Keratinocyte (primary cell): ENCODE results near the gene PSAPL1. TPM values are rescaled to one million over a fixed set of nuclear protein-coding genes. Genes with fewer than 3 reads are reported as not detected.

Experiments used
- DNase-seq: peaks from one replicate; pipeline ENCODE4 v3.0.0-alpha.2; 2011; ENCODE audit warnings: low read depth, missing footprints, low spot score
- FAIRE-seq: peaks from 2 replicates; lab custom pipeline; 2011; peaks lifted over from hg19 to GRCh38; lab: Jason Lieb, UNC
- H2AFZ ChIP-seq: 2 replicates; pipeline ENCODE4 v1.6.0; 2012; ENCODE audit warnings: low read length, control low read depth, inconsistent platforms; ENCODE audit not compliant: control insufficient read depth
- H3K27ac ChIP-seq: 2 replicates; pipeline ENCODE4 v1.5.1; 2011; ENCODE audit warnings: low read length; ENCODE audit not compliant: control insufficient read depth, insufficient read depth
- H3K27me3 ChIP-seq: 3 replicates; pipeline ENCODE4 v1.6.0; 2011; ENCODE audit warnings: low read length; ENCODE audit not compliant: control insufficient read depth, insufficient read depth; ENCODE audit errors: extremely low read depth
- H3K36me3 ChIP-seq, 2 experiments: 2 replicates in 1 of 2; 3 replicates in 1 of 2; pipeline ENCODE4 v1.5.1; 2011; ENCODE audit warnings: low read length in 2 of 2, mild to moderate bottlenecking in 1 of 2; ENCODE audit not compliant: control insufficient read depth in 2 of 2, insufficient read depth in 2 of 2; ENCODE audit errors: extremely low read depth in 1 of 2
- H3K4me1 ChIP-seq: 3 replicates; pipeline ENCODE4 v1.5.1; 2011; ENCODE audit warnings: low read length; ENCODE audit not compliant: control insufficient read depth, insufficient read depth; ENCODE audit errors: extremely low read depth
- H3K4me2 ChIP-seq: 3 replicates; pipeline ENCODE4 v1.6.0; 2011; ENCODE audit warnings: low read depth, low read length; ENCODE audit not compliant: control insufficient read depth, insufficient read depth; ENCODE audit errors: extremely low read depth
- H3K4me3 ChIP-seq, 3 experiments: fragments of 200-600 bp in 1 of 3; sonication (generic) in 1 of 3; 2 replicates in 2 of 3; 3 replicates in 1 of 3; pipeline ENCODE4 v1.5.1; 2011 to 2016; ENCODE audit warnings: low read length in 3 of 3, mild to moderate bottlenecking in 3 of 3, control low read depth in 2 of 3, inconsistent platforms in 1 of 3, low read depth in 1 of 3, mixed read lengths in 1 of 3, mixed run types in 1 of 3, moderate library complexity in 1 of 3; ENCODE audit not compliant: control insufficient read depth in 2 of 3, insufficient read depth in 2 of 3; ENCODE audit errors: extremely low read depth in 1 of 3
- H3K79me2 ChIP-seq: 2 replicates; pipeline ENCODE4 v1.6.0; 2012; ENCODE audit warnings: low read length; ENCODE audit not compliant: control insufficient read depth, insufficient read depth
- H3K9ac ChIP-seq: 3 replicates; pipeline ENCODE4 v1.6.0; 2011; ENCODE audit warnings: low read length; ENCODE audit not compliant: control insufficient read depth, insufficient read depth; ENCODE audit errors: extremely low read depth
- H3K9me1 ChIP-seq: 3 replicates; pipeline ENCODE4 v1.6.0; 2011; ENCODE audit warnings: low read length; ENCODE audit not compliant: control insufficient read depth, insufficient read depth; ENCODE audit errors: extremely low read depth
- H3K9me3 ChIP-seq: 2 replicates; pipeline ENCODE4 v1.5.1; 2012; ENCODE audit warnings: low read depth, low read length; ENCODE audit not compliant: control insufficient read depth
- H4K20me1 ChIP-seq: 3 replicates; pipeline ENCODE4 v1.6.0; 2011; ENCODE audit warnings: low read length; ENCODE audit not compliant: control insufficient read depth, insufficient read depth; ENCODE audit errors: extremely low read depth
- EZH2 ChIP-seq: IDR thresholded peaks from one replicate; pipeline ENCODE4 v1.6.1; 2012; ENCODE audit warnings: inconsistent platforms, mild to moderate bottlenecking, low read length, moderate library complexity
- dilution Hi-C: fragments of 300-500 bp; cut with MboI; formaldehyde crosslinking; loops from one replicate; pipeline ENCODE4 v1.7.0; 2020; ENCODE audit warnings: low sequenced_read_pairs; ENCODE audit not compliant: extremely low pct_ligation_motif_present
- polyA plus RNA-seq, 5 experiments: library from polyadenylated mRNA; depleted of rRNA in 3 of 5; stranded (reverse) in 3 of 5; stranded (forward) in 1 of 5; unstranded in 1 of 5; fragments of >200 nt; gene quantifications; 1 replicate in 1 of 5; 2 replicates in 3 of 5; 3 replicates in 1 of 5; pipeline versions ENCODE4 v1.2.1 to v1.2.3, GENCODE V29; 2011 to 2012; ENCODE audit warnings: missing spikeins in 2 of 5, low read depth in 1 of 5, low replicate concordance in 1 of 5
- TF ChIP-seq, protein P1 (sequence below), 3 experiments: IDR thresholded peaks in 1 of 3; conservative IDR thresholded peaks in 1 of 3; optimal IDR thresholded peaks in 1 of 3; 2 replicates in 2 of 3; 3 replicates in 1 of 3; pipeline versions ENCODE3 to v1.5.1; 2011; ENCODE audit warnings: low read length in 3 of 3, mild to moderate bottlenecking in 3 of 3, moderate library complexity in 2 of 3, control low read depth in 1 of 3, inconsistent platforms in 1 of 3; ENCODE audit not compliant: insufficient read depth in 2 of 3; ENCODE audit errors: extremely low read depth in 1 of 3

The PSAPL1 gene
- polyA plus RNA-seq, 1 donor (not counting 4 experiments of a cell fraction or from before 2014, with no cell fraction given), result 0.03 TPM

- FAIRE-seq, result peak; percentile 67
- Histone ChIP-seq H4K20me1 (peaks cover 2% of the 10 kb centered on the region), H3K4me1 (peaks cover 16% of the 10 kb centered on the region), H3K27me3 (peaks cover 4% of the 10 kb centered on the region), H2AFZ (no peak overlapping the region), H3K4me3 (no peak overlapping the region), H3K9me3 (no peaks in the 10 kb centered on the region), H3K4me2 (no peak overlapping the region), H3K9me1 (no peaks in the 10 kb centered on the region), H3K27ac (no peak overlapping the region), H3K36me3 (no peaks in the 10 kb centered on the region), H3K9ac (no peak overlapping the region), H3K79me2 (no peaks in the 10 kb centered on the region)
- dilution Hi-C loops, result no loop called here
- TF ChIP-seq, protein P1, sequence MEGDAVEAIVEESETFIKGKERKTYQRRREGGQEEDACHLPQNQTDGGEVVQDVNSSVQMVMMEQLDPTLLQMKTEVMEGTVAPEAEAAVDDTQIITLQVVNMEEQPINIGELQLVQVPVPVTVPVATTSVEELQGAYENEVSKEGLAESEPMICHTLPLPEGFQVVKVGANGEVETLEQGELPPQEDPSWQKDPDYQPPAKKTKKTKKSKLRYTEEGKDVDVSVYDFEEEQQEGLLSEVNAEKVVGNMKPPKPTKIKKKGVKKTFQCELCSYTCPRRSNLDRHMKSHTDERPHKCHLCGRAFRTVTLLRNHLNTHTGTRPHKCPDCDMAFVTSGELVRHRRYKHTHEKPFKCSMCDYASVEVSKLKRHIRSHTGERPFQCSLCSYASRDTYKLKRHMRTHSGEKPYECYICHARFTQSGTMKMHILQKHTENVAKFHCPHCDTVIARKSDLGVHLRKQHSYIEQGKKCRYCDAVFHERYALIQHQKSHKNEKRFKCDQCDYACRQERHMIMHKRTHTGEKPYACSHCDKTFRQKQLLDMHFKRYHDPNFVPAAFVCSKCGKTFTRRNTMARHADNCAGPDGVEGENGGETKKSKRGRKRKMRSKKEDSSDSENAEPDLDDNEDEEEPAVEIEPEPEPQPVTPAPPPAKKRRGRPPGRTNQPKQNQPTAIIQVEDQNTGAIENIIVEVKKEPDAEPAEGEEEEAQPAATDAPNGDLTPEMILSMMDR (optimal IDR thresholded peaks at IDR 0.05 in 1 of 3, IDR thresholded peaks at IDR 0.05 in 1 of 3, conservative IDR thresholded peaks at IDR 0.05 in 1 of 3; ENCODE audit: extremely low read depth in 1 of 3, insufficient read depth in 2 of 3, low read length in 3 of 3), result no peak
- no peak for TF ChIP-seq EZH2
- DNase-seq, result peak; percentile 13
Observed at GRCh38 chr4:7402526-7402925, 32.2 kb downstream of the PSAPL1 start.

- dilution Hi-C loops, result no loop called here
- H3K27ac ChIP-seq, result no peak overlapping the region
- H3K27me3 ChIP-seq, result peaks cover 10% of the 10 kb centered on the region
- H3K9me1 ChIP-seq, result no peaks in the 10 kb centered on the region
- H3K4me1 ChIP-seq, result peaks cover 27% of the 10 kb centered on the region
- H3K36me3 ChIP-seq, result no peaks in the 10 kb centered on the region
- H4K20me1 ChIP-seq, result peaks cover 2% of the 10 kb centered on the region
- H3K4me2 ChIP-seq, result no peak overlapping the region
- H2AFZ ChIP-seq, result no peak overlapping the region
- TF ChIP-seq EZH2, result no peak
- TF ChIP-seq, protein P1 (optimal IDR thresholded peaks at IDR 0.05 in 1 of 3, IDR thresholded peaks at IDR 0.05 in 1 of 3, conservative IDR thresholded peaks at IDR 0.05 in 1 of 3; ENCODE audit: extremely low read depth in 1 of 3, insufficient read depth in 2 of 3, low read length in 3 of 3), result no peak
- DNase-seq, result no peak
- H3K9me3 ChIP-seq, result no peaks in the 10 kb centered on the region
- no peak overlapping the region for H3K9ac ChIP-seq
- no peak for FAIRE-seq
- H3K79me2 ChIP-seq, result no peaks in the 10 kb centered on the region
- H3K4me3 ChIP-seq, result no peak overlapping the region
Observed at GRCh38 chr4:7400671-7401298, 33.9 kb downstream of the PSAPL1 start.
